ENCODE data around the gene FTO.
"Not testable (repeated sequence)": the region's sequence is repeated elsewhere in the genome, so short reads cannot be mapped to it uniquely, and the experiment has no call there.

Gene FTO

DNA sequence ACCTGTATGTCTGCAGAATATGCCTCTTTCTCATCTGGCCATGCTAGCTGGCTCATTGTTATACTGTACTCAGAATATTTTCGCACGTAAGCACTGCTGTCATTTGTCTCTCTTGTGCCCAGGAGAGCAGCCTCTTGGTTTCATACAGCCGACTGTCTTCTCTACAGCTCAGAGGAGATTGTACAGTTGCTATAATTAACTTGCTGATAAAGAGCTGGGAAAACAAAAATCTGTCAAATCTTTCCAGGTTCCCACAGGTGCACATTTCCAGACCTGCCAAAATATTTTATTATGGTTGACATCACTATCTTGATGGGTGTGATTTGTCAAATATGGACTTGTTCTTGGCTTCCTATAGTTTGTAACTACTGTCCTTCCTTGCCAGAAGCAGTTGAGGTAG lies 122.7 kb downstream of the FTO start:
- DNase-seq = no peak

- no peak for DNase-seq
Observed at GRCh38 chr16:53827741-53828140, 123.8 kb downstream of the FTO start.

DNA sequence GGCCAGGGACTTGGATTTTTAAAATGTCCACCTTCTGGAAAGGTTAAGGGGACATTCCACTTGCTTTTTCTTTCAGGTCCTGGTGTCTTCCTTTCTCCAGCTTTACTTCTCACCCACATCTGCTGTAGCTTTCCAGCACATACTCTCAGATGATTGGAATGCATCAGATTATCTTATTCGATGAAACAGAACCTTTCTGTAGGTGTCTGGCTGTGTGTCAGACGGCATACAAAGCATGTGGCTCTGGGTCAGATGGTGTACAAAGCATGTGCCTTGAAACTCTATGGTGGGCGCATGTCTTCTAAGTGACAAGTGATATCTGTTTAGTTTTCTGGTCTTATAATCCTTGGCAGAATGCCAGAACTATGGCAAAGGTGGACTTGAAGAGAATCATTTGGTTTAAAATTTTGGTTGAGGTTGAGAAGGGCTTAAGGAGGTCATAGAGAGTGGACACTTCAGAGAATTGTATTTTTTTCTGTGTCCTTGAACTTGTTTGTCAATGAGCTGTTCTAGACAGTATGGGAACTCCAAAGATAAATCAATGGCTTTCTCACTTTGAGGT lies 125.3 kb downstream of the FTO start:
- DNase-seq = no peak

DNA sequence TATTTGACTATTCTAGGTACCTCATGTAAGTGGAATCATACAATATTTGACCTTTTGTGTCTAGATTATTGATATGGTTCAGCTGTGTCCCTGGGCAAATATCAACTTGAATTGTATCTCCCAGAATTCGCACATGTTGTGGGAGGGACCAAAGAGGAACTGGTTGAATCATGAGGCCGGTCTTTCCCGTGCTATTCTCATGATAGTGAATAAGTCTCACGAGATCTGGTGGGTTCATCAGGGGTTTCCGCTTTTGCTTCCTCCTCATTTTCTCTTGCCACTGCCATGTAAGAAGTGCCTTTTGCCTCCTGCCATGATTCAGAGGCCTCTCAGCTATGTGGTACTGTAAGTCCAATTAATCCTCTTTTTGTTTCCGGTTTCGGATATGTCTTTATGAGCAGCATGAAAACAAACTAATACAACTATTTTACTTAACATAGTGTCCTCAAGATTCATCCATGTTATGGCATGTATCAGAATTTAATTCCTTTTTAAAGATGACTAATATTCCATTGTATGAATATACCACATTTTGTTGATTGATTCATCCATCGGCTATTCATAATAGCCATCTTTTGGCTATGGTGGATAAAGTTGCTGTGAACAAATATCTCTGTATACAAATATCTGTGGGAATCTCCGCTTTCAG lies 129.1 kb downstream of the FTO start:
- no peak for DNase-seq

GRCh38 chr16:53836142-53836541 lies 132.2 kb downstream of the FTO start:
- DNase-seq = no peak

DNA sequence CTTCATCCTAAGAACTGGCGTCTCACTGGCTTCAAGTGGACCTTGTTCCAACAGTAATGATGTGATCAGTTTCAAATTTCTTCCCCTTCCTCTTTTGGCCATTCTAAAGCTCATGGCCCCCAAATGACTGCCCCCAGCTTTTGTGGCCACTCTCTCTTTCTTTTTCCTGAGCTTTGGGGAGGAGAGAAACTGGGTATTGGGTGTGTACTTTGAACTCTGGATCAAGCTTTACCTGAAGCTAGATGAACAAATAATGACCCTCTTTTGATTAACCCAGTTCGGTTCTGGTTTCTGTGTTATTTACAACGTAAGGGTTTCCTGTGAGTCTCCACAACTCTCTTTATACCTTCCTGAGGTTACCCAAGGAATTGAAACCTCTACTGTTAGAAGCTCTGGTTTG lies 132.7 kb downstream of the FTO start:
- no peak for DNase-seq

DNA sequence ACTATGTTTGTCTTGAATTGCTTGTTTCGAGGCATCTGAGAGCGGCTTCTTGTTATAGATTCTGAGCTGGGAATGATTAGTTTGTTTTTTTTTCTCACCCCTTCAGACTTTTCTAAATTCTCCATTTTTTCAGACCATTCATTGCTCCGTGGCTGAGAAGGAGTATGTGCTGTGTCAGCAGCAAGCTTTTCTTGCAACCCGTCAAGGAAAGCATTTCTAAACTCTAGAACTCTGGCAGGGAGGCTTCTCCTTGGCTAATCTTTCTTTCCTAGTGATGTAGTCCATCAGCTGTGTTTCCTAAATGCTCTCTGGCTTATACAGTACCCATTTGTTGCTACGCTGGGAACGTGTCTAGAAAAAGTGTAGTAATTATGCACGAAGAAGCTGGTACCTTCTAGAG lies 133.5 kb downstream of the FTO start:
- DNase-seq = no peak

DNA sequence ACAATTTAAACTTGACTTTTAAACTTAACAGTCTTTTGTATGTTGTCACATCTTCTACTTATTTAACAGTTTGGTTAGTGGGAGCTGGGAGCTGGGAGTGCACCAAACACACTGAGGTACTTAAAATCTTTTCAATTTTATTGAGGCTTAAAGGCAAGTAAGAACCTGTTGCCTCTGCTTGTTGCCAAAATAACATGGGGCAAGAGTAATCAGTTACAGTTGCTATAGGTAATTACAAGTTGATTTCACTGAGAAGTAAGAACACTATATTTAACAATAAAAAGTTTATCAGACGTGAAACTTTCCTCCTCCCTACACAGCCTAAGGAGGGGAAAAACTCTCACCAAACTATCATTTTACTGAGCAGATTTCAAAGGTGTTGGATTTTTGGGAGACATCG lies 135.2 kb downstream of the FTO start:
- DNase-seq = no peak

DNA sequence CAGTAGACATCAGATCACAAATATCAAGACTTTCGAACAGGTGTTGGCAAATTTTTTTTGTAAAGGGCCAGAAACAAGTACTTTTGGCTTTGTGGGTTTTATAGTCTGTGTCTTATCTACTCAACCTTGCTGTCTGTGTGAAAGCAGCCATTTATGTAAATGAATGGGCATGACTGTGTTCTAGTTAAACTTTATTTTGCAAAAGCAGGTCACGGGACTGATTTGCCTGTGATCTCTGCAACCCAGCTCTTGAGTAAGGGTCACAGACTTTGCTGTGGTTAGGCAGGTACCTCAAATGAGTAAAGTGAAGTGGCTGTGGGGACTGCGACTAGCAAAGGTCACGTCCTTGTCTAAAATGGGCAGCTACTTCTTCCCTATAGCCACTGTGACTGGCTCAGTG lies 136.5 kb downstream of the FTO start:
- no peak for DNase-seq

DNA sequence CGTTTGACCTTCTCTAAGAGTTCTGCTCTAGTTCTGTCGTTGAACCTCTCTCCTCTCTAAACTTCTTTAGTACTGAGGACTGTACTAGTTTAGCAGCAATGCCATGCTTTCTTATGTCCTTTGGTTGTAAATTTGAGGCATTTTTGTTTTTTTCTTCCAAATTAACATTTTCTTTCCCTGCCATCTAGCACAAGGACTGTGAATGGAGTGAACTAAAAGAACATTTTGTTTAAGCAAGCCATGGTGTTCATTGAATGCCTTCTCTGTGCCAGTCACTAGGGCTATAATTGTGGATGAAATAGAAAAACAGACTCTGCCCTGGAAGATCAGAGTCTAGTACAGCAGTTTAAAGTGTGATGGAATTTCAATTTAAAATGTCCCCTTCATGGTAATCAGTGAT lies 137.9 kb downstream of the FTO start:
- DNase-seq = no peak

GRCh38 chr16:53843084-53843483 lies 139.1 kb downstream of the FTO start:
- DNase-seq = no peak

DNA sequence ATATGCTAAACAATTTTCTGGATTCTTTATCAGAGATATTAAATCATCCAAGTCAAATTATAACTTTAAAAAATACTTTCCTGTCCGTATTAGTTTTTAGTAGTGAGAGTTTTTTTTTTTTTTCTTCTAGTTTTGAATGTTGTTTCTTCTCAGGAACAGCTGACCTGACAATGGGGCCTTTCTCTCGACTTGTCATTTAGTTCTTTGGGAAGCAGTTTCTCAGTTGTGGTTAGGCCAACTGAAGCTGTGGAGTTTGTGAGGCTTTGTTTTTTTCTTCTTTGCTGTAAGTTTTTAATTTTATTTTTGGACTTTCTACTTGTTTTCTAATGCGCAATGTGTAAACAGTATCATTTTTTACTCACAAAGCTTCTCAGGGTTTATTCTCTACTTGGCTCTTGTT lies 140.8 kb downstream of the FTO start:
- DNase-seq = no peak

GRCh38 chr16:53846549-53846948 lies 142.6 kb downstream of the FTO start:
- DNase-seq = not testable (repeated sequence)

- no peak for DNase-seq
Observed at GRCh38 chr16:53846971-53847370, 143.0 kb downstream of the FTO start.

DNA sequence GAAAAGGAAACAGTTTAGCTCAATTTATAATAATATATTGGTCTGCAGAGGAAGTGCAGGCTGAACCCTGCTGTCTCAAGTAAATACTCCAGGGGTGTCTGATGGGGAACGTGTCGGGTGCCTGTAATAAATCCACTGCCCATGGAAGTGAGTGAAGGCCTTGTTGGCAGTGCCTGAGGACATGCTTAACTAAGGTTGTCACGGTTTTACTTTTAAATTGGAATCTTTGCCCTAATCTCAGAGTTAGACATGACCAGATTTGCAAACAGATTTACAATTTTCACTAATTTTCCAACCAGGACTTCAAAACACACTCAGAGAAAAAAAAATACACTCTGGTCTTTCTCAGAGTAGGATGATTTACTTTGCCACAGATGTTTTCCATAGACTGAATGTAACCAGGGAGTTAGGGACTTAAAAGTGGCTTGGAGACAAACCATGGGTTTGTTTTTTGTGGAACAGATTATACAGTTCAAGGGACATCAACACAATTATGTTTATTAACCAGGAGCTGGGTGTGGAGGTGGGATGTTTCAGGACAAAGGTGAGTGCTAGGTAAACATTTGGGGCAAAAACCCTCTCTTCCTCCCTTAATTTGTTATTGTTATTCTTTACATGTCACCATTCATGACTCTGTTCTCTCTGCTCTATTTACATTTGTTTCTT lies 144.5 kb downstream of the FTO start:
- DNase-seq = peak; percentile 39

DNA sequence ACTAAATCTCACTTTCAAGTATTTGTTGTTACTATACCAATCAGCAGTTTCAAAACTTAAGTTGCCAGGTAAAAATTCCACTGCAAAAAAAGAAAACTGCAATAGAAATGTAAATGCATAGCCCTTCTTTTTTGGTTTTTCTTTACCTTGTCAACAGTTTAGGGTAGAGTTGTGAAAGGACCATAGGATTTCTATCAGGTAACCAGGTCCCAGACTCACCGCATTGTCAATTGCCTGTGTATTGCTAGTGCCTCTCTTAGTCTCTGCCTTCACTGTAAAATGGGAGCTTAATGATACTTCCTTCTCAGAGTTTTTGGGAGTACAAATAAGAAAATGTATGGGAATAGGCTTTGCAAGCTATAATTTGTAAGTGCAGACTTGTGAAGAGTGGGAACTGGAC lies 145.0 kb downstream of the FTO start:
- no peak for DNase-seq

- DNase-seq = no peak
Observed at GRCh38 chr16:53849585-53849984, 145.6 kb downstream of the FTO start.

GRCh38 chr16:53849994-53850393 lies 146.0 kb downstream of the FTO start:
- DNase-seq = no peak

DNA sequence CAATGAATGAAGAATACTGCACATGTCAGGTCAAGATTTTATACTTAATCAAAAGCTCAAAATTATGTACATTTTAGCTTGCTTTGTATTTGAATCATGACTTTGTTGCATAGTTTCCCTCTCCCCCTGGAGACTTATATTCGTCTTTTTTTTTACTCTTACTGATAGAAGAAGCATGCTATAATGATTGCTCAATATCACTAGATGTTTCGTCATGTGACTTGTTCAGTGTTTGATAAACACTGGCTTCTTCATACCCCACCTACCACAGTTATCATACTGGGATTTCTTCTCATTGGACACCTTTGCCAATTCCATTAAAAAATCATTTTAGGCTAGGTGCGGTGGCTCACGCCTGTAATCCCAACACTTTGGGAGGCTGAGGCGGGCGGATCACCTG lies 148.7 kb downstream of the FTO start:
- DNase-seq = no peak

- DNase-seq = no peak
Observed at GRCh38 chr16:53855056-53855455, 151.1 kb downstream of the FTO start.

- no peak for DNase-seq
Observed at GRCh38 chr16:53855511-53855910, 151.6 kb downstream of the FTO start.

- no peak for DNase-seq
Observed at GRCh38 chr16:53859995-53860540, 156.1 kb downstream of the FTO start.

GRCh38 chr16:53863861-53864260 lies 159.9 kb downstream of the FTO start:
- no peak for DNase-seq
